Measurements from ENCODE around the gene NUMA1. TPM values are rescaled to one million over a fixed set of nuclear protein-coding genes. Genes with fewer than 3 reads are reported as not detected.
A peak's percentile ranks its signal among the peaks of the same experiment; 100 is the strongest.

The NUMA1 gene
- total RNA-seq, 1 experiment from 2014 or later, result 109 TPM

DNA sequence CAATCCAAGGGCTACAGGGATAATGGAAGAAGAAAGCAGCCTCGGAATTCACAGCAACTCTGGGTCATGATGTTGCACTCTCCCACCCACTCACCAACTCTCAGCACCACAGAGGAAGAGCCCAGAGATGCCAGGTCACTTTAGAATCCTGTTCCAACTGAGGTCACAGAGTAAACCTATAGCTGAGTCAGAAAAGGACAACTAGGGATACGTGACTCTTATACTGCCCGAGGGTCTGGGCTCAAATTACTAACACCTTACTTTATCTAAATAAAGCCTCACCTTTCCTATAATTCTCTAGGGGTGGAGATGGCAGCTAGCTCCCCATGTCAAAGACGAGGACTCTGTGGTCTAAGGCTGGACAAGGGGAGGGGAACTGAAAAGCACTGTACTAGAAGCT is 57.0 kb downstream of the NUMA1 start:
- Mint-ChIP-seq H3K36me3 (ENCODE audit: insufficient read depth, unreplicated experiment) (peaks cover 94% of the 10 kb centered on the region), H3K9me3 (ENCODE audit: unreplicated experiment) (no peaks in the 10 kb centered on the region), H3K27me3 (ENCODE audit: insufficient read depth, unreplicated experiment) (no peaks in the 10 kb centered on the region), H3K4me1 (ENCODE audit: insufficient read depth, unreplicated experiment) (peaks cover 4% of the 10 kb centered on the region), H3K27ac (ENCODE audit: low read depth, unreplicated experiment) (no peak overlapping the region), H3K4me3 (ENCODE audit: unreplicated experiment) (no peak overlapping the region)
- BruUV-seq (replicated peaks), result no TSS peak
- TF ChIP-seq, protein P1, sequence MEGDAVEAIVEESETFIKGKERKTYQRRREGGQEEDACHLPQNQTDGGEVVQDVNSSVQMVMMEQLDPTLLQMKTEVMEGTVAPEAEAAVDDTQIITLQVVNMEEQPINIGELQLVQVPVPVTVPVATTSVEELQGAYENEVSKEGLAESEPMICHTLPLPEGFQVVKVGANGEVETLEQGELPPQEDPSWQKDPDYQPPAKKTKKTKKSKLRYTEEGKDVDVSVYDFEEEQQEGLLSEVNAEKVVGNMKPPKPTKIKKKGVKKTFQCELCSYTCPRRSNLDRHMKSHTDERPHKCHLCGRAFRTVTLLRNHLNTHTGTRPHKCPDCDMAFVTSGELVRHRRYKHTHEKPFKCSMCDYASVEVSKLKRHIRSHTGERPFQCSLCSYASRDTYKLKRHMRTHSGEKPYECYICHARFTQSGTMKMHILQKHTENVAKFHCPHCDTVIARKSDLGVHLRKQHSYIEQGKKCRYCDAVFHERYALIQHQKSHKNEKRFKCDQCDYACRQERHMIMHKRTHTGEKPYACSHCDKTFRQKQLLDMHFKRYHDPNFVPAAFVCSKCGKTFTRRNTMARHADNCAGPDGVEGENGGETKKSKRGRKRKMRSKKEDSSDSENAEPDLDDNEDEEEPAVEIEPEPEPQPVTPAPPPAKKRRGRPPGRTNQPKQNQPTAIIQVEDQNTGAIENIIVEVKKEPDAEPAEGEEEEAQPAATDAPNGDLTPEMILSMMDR (IDR thresholded peaks at IDR 0.05; ENCODE audit: unreplicated experiment), result no peak
- ChIA-PET CTCF (interaction anchor here (1.2 to 8.2 kb wide), 7 partner anchors 16 to 408 kb away, joined by 3 to 155 read pairs (median 17); no protein-coding TSS in a partner anchor), POLR2A (interaction anchor here (0.6 to 3.7 kb wide), 8 partner anchors 9 to 411 kb away, joined by 3 to 26 read pairs (median 10); partner anchors contain the start of gene CLPB)
- intact Hi-C loops (cut with micrococcal nuclease), result no loop called here
- no peak for DNase-seq (ENCODE audit: unreplicated experiment)

DNA sequence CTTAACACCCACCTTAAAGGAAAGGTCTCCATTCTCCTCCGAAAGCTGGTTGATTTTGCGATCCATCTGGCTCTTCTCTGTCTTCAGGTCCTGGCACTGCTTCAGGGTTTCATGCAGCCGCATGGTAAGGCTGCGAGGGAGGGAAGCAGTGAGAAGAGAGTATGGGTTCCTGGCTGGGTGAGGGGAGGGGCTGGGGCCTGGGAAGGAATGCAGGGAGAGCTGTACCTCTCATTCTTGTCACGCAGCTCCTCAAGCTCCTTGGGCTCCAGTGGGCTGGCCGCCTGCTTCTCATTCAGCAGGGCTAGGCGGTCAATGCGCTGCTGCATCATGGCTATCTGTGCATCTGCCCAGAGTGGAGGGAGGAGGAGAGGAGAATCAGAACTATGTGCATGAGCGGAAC is 62.2 kb downstream of the NUMA1 start:
- no peak for DNase-seq (ENCODE audit: unreplicated experiment)
- no peaks in the 10 kb centered on the region for H3K27me3 Mint-ChIP-seq (ENCODE audit: insufficient read depth, unreplicated experiment)
- ChIA-PET POLR2A (no interaction called here), CTCF (interaction anchor here (1.5 to 5.8 kb wide), 5 partner anchors 8 to 396 kb away, joined by 7 to 39 read pairs (median 10); no protein-coding TSS in a partner anchor)
- H3K36me3 Mint-ChIP-seq (ENCODE audit: insufficient read depth, unreplicated experiment), result peaks cover 100% of the 10 kb centered on the region
- intact Hi-C loops (cut with micrococcal nuclease), result no loop called here
- TF ChIP-seq, protein P1 (IDR thresholded peaks at IDR 0.05; ENCODE audit: unreplicated experiment), result no peak
- no peak overlapping the region for H3K27ac Mint-ChIP-seq (ENCODE audit: low read depth, unreplicated experiment)
- no peak overlapping the region for H3K4me3 Mint-ChIP-seq (ENCODE audit: unreplicated experiment)
- no TSS peak for BruUV-seq (replicated peaks)
- no peaks in the 10 kb centered on the region for H3K9me3 Mint-ChIP-seq (ENCODE audit: unreplicated experiment)
- H3K4me1 Mint-ChIP-seq (ENCODE audit: insufficient read depth, unreplicated experiment), result peaks cover 31% of the 10 kb centered on the region

DNA sequence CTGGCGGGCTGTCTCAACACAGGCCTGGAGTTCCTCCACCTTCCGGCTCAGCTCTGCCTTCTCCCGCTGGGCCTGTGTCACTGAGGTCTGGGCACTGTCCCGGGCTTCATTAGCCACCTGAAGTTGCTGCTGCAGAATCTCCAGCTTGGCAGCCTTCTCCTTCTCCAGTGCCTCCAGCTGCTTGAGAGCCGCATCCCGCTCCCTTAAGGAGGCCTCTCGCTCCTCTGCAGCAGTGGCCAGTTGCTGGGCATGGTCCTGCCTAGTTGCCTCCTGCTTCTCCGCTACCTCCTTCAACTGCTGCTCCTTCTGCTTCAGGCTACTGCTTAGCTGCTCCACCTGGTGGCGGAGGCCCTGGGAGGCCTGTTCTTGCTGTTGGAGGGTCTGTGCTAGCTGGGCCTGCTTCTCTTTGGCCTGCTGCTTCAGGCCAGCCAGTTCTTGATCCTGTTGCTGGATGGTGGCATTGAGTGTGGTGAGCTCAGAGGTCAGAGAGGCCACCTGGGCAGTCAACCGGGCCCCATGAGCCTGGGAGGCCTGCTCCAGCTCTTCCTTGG is 64.8 kb downstream of the NUMA1 start:
- Mint-ChIP-seq H3K4me3 (ENCODE audit: unreplicated experiment) (no peak overlapping the region), H3K4me1 (ENCODE audit: insufficient read depth, unreplicated experiment) (peaks cover 34% of the 10 kb centered on the region), H3K9me3 (ENCODE audit: unreplicated experiment) (no peaks in the 10 kb centered on the region), H3K36me3 (ENCODE audit: insufficient read depth, unreplicated experiment) (peaks cover 100% of the 10 kb centered on the region), H3K27ac (ENCODE audit: low read depth, unreplicated experiment) (no peak overlapping the region), H3K27me3 (ENCODE audit: insufficient read depth, unreplicated experiment) (no peaks in the 10 kb centered on the region)
- intact Hi-C loops (cut with micrococcal nuclease), result no loop called here
- TF ChIP-seq, protein P1 (IDR thresholded peaks at IDR 0.05; ENCODE audit: unreplicated experiment), result peak; percentile 20
- POLR2A ChIA-PET, result interaction anchor here (0.7 to 1.0 kb wide), 3 partner anchors 25 to 220 kb away, joined by 3 read pairs; no protein-coding TSS in a partner anchor
- CTCF ChIA-PET, result interaction anchor here (0.6 to 4.5 kb wide), 15 partner anchors 10 to 483 kb away, joined by 3 to 39 read pairs (median 5); no protein-coding TSS in a partner anchor
- no peak for DNase-seq (ENCODE audit: unreplicated experiment)
- BruUV-seq (replicated peaks), result no TSS peak

DNA sequence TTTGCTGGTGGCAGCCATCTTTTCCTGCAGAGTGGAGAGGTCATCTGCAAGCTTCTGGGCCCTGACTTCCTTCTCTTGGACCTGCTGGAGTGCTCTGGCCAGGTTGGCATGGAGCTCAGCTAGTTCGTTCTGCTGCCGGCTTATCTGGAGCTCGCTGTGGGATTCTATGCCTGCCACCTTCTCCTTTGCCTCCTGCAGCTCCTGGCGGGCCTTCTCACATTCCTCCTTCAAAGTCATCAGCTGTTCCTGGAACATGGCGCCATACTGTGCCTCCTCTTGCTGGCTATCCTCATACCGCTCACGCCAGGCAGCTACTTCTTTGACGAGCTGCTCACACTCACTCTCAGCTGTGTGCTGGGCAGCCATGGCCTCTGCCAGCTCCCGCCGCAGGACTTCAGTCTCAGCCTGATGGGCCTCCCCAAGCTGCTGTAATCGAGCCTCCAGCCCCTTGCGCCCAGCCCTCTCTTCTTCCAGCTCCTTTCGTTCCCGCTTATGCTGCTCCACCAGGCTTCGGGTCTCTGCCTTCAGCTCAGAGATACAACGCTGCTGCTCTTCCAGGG is 65.5 kb downstream of the NUMA1 start:
- peaks cover 100% of the 10 kb centered on the region for H3K36me3 Mint-ChIP-seq (ENCODE audit: insufficient read depth, unreplicated experiment)

More for the DNA sequence above, 65.5 kb downstream of the NUMA1 start:
- H3K4me1 Mint-ChIP-seq (ENCODE audit: insufficient read depth, unreplicated experiment), result peaks cover 34% of the 10 kb centered on the region
- ChIA-PET POLR2A (interaction anchor here (1.5 to 2.3 kb wide), 3 partner anchors 8 to 420 kb away, joined by 5 to 10 read pairs (median 7); partner anchors contain the start of gene CLPB), CTCF (interaction anchor here (0.8 to 4.5 kb wide), 14 partner anchors 10 to 432 kb away, joined by 3 to 39 read pairs (median 6); partner anchors contain the start of gene CLPB)
- intact Hi-C loops (cut with micrococcal nuclease), result no loop called here
- H3K27ac Mint-ChIP-seq (ENCODE audit: low read depth, unreplicated experiment), result no peak overlapping the region
- no peaks in the 10 kb centered on the region for H3K9me3 Mint-ChIP-seq (ENCODE audit: unreplicated experiment)
- H3K27me3 Mint-ChIP-seq (ENCODE audit: insufficient read depth, unreplicated experiment), result no peaks in the 10 kb centered on the region
- TF ChIP-seq, protein P1 (IDR thresholded peaks at IDR 0.05; ENCODE audit: unreplicated experiment), result no peak
- peak overlapping the region; percentile 41 for H3K4me3 Mint-ChIP-seq (ENCODE audit: unreplicated experiment)
- TSS peak; percentile 29 for BruUV-seq (replicated peaks)
- DNase-seq (ENCODE audit: unreplicated experiment), result no peak
